ENCODE data around the gene C6orf15. TPM values are rescaled to one million over a fixed set of nuclear protein-coding genes. Genes with fewer than 3 reads are reported as not detected.
A peak's percentile ranks its signal among the peaks of the same experiment; 100 is the strongest.

The C6orf15 gene
- total RNA-seq, 1 donor from 2014 or later = not detected

GRCh38 chr6:31125586-31126363, 13.4 kb upstream of the C6orf15 start:
- no peaks in the 10 kb centered on the region for H3K9me3 Mint-ChIP-seq
- no peak for TF ChIP-seq CTCF (conservative IDR thresholded peaks at IDR 0.05)
- peaks cover 5% of the 10 kb centered on the region for H3K4me1 Mint-ChIP-seq (ENCODE audit: unreplicated experiment)
- no peak overlapping the region for H3K4me3 Mint-ChIP-seq
- no peaks in the 10 kb centered on the region for H3K36me3 Mint-ChIP-seq
- H3K27me3 Mint-ChIP-seq = peaks cover 37% of the 10 kb centered on the region
- no peak overlapping the region for H3K27ac Mint-ChIP-seq
- DNase-seq (ENCODE audit: extremely low spot score, unreplicated experiment) = no peak

DNA sequence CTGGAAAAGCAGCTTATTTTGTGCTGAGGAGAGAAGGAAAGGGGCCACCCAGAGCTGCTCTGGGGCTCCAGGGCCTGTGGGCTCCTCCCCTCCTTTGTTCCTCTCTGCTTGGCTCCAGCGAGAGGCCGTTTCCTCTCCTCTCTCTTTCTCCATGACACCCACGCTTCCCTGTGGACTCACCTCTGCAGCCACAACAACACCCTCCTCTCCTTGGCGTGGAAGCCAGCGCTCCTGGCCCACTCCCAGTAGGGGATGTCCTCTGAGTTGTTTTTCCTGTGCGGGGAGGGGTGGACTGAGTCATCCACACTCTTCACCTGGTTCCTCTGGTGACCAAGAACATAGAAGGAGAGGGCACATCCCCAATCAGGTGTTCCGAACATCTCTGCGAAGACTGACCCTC, 12.8 kb upstream of the C6orf15 start:
- no peak for DNase-seq (ENCODE audit: extremely low spot score, unreplicated experiment)
- Mint-ChIP-seq H3K4me1 (ENCODE audit: unreplicated experiment) (peaks cover 5% of the 10 kb centered on the region), H3K4me3 (no peak overlapping the region), H3K9me3 (no peaks in the 10 kb centered on the region), H3K27me3 (peaks cover 37% of the 10 kb centered on the region), H3K27ac (no peak overlapping the region), H3K36me3 (no peaks in the 10 kb centered on the region)
- no peak for TF ChIP-seq CTCF (conservative IDR thresholded peaks at IDR 0.05)

GRCh38 chr6:31122791-31123706, 10.7 kb upstream of the C6orf15 start:
- no peaks in the 10 kb centered on the region for H3K36me3 Mint-ChIP-seq
- H3K4me3 Mint-ChIP-seq = no peak overlapping the region
- peaks cover 34% of the 10 kb centered on the region for H3K27me3 Mint-ChIP-seq
- no peaks in the 10 kb centered on the region for H3K9me3 Mint-ChIP-seq
- peaks cover 3% of the 10 kb centered on the region for H3K4me1 Mint-ChIP-seq (ENCODE audit: unreplicated experiment)
- DNase-seq (ENCODE audit: extremely low spot score, unreplicated experiment) = no peak
- TF ChIP-seq CTCF (conservative IDR thresholded peaks at IDR 0.05) = no peak
- H3K27ac Mint-ChIP-seq = peak overlapping the region; percentile 19

GRCh38 chr6:31121131-31121790, 8.9 kb upstream of the C6orf15 start:
- no peak for TF ChIP-seq CTCF (conservative IDR thresholded peaks at IDR 0.05)
- Mint-ChIP-seq H3K27me3 (peaks cover 36% of the 10 kb centered on the region), H3K4me3 (no peak overlapping the region), H3K9me3 (no peaks in the 10 kb centered on the region), H3K36me3 (no peaks in the 10 kb centered on the region), H3K27ac (no peak overlapping the region), H3K4me1 (ENCODE audit: unreplicated experiment) (no peaks in the 10 kb centered on the region)
- DNase-seq (ENCODE audit: extremely low spot score, unreplicated experiment) = no peak

DNA sequence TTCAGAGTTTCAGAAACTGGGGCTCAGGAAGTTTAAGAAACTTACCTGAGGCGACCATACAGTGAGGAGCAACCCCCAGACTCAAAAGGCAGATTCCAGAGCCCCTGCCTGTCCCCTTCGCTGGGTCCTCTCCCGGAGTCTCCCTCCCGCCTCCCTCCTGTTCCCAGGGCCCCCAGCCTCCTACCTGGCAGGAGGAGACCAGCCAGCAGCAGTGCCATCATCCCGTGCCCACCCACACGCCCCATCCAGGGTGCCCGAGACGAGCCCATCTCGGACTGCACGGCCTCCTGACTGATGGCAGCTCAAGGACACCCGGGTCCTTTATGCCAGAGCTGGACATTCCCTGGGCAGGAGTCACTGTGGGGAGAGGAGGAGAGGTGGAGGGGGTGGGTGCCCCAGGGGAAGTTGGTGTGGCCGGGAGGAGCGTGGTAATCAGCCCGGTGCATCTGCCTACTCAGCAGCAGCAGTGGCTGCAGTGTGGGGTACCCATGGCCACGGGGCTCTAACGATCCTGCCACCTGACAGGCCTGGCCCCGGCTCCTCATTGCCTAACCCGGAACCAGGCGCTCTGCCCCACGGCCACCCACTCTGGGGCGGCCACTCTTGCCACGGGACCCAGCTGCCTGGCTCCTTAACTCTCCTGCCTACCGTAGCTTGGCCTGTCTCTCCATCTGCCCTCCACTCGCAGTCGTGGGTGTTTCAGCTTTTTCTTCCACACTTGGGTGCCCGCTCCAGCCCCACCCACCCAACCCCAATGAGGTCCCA, 8.0 kb upstream of the C6orf15 start, which contains the start of gene CDSN:
TSS of gene CDSN (minus strand) at position 296 of the 765 bp plus-strand sequence. CDS start at position 269, 27 bp downstream.
- no peaks in the 10 kb centered on the region for H3K36me3 Mint-ChIP-seq
- DNase-seq (ENCODE audit: extremely low spot score, unreplicated experiment) = no peak
- no peak for TF ChIP-seq CTCF (conservative IDR thresholded peaks at IDR 0.05)
- H3K27ac Mint-ChIP-seq = no peak within 1 kb of the TSS
- no peak within 1 kb of the TSS for H3K4me3 Mint-ChIP-seq
- peaks cover 45% of the 10 kb centered on the region for H3K27me3 Mint-ChIP-seq
- H3K9me3 Mint-ChIP-seq = no peaks in the 10 kb centered on the region
- no peaks in the 10 kb centered on the region for H3K4me1 Mint-ChIP-seq (ENCODE audit: unreplicated experiment)
